ENCODE measurements around the gene SBF2. TPM values are rescaled to one million over a fixed set of nuclear protein-coding genes. Genes with fewer than 3 reads are reported as not detected.

The SBF2 gene
- total RNA-seq, 4 donors from 2014 or later = 53.8 to 125 (median 76.4) TPM

DNA sequence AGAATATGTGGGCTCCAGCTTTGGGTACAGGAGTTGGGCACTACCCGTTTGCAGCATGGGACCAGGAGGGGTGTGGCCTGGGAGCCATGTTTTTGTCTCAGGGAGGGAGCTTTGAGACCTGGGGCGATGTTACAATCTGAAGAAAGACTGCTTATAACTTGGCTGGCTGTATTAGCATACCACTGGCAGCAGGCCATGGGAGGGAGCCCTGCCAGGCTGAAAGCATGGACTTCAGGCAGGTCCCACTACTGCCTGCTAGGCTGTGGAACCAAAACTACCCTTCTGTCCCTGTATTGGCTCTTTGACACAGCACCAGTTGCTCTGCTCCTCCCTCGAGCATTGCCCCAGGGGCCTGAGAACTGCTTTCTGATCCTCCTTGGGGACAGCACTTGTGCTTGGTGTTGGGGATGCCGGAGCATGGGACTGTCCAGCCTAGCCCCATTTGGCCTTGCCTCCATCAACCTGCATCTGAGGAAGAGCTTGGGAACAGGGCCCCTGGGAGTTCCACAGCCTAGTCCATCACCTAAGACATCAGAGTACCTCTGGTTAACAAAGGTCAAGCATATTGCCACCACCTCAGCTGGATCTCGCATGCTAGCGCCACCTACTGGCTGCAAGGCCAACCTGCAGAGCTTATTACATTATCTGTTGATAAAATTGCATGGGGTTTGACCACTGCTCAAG, 217.4 kb downstream of the SBF2 start:
- TF ChIP-seq, protein P1, sequence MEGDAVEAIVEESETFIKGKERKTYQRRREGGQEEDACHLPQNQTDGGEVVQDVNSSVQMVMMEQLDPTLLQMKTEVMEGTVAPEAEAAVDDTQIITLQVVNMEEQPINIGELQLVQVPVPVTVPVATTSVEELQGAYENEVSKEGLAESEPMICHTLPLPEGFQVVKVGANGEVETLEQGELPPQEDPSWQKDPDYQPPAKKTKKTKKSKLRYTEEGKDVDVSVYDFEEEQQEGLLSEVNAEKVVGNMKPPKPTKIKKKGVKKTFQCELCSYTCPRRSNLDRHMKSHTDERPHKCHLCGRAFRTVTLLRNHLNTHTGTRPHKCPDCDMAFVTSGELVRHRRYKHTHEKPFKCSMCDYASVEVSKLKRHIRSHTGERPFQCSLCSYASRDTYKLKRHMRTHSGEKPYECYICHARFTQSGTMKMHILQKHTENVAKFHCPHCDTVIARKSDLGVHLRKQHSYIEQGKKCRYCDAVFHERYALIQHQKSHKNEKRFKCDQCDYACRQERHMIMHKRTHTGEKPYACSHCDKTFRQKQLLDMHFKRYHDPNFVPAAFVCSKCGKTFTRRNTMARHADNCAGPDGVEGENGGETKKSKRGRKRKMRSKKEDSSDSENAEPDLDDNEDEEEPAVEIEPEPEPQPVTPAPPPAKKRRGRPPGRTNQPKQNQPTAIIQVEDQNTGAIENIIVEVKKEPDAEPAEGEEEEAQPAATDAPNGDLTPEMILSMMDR (IDR thresholded peaks at IDR 0.05) = no peak
- DNase-seq (ENCODE audit: low spot score) = no peak
- no peak for ATAC-seq (ENCODE audit: low FRiP score)

GRCh38 chr11:10075141-10075540, 218.9 kb downstream of the SBF2 start:
- TF ChIP-seq, protein P1 (IDR thresholded peaks at IDR 0.05) = no peak
- no peak for ATAC-seq (ENCODE audit: low FRiP score)
- no peak for DNase-seq (ENCODE audit: low spot score)

- TF ChIP-seq, protein P1 (IDR thresholded peaks at IDR 0.05) = no peak
- DNase-seq (ENCODE audit: low spot score) (no peak), ATAC-seq (ENCODE audit: low FRiP score) (no peak)
Measured at GRCh38 chr11:10072841-10073240, 221.2 kb downstream of the SBF2 start.

DNA sequence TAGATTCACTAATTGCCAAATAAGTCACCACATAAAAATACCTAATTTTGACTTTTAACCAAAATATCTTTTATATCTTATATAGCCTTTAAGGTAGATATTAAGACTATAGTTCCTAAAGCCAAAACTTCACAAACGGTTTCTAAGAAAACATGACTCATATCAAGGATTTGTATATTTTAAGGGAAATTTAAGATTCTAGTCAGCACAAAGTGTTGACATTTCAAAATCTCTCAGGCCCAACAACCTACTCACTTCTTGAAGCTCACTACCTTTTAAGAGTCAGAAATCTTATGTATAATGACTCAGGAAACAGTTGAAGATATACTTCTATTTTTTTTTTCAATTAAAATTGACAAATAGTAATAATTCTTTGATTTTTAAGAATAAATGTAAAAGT, 221.9 kb downstream of the SBF2 start:
- no peak for ATAC-seq (ENCODE audit: low FRiP score)
- TF ChIP-seq, protein P1 (IDR thresholded peaks at IDR 0.05) = no peak

GRCh38 chr11:10067629-10068300, 226.3 kb downstream of the SBF2 start:
- ATAC-seq (ENCODE audit: low FRiP score) (no peak), DNase-seq (ENCODE audit: low spot score) (no peak)
- TF ChIP-seq, protein P1 (IDR thresholded peaks at IDR 0.05) = no peak

More for the DNA sequence above, 221.9 kb downstream of the SBF2 start:
- DNase-seq (ENCODE audit: low spot score) = no peak

GRCh38 chr11:10066441-10066840, 227.6 kb downstream of the SBF2 start:
- no peak for DNase-seq (ENCODE audit: low spot score)
- TF ChIP-seq, protein P1 (IDR thresholded peaks at IDR 0.05) = no peak
- no peak for ATAC-seq (ENCODE audit: low FRiP score)

GRCh38 chr11:10064828-10065227, 229.2 kb downstream of the SBF2 start:
- DNase-seq (ENCODE audit: low spot score) (no peak), ATAC-seq (ENCODE audit: low FRiP score) (no peak)
- TF ChIP-seq, protein P1 (IDR thresholded peaks at IDR 0.05) = no peak
